Muscle layer of colon (tissue), 2 donors: ENCODE data around the gene CHST2.
"Not testable (repeated sequence)": the region's sequence is repeated elsewhere in the genome, so short reads cannot be mapped to it uniquely, and the experiment has no call there.

Source experiments
- H3K27ac ChIP-seq: one replicate; pipeline ENCODE4 v1.7.0; 2013; ENCODE audit warnings: low read depth, mild to moderate bottlenecking, low read length, moderate library complexity
- H3K27me3 ChIP-seq, 2 donors: one replicate each; pipeline ENCODE4 v1.7.0; 2013; ENCODE audit warnings: low read length in 2 of 2, mild to moderate bottlenecking in 2 of 2; ENCODE audit not compliant: insufficient read depth in 2 of 2, control insufficient read depth in 1 of 2
- H3K36me3 ChIP-seq: one replicate; pipeline ENCODE4 v1.7.0; 2013; ENCODE audit warnings: mild to moderate bottlenecking, low read length; ENCODE audit not compliant: insufficient read depth
- H3K4me1 ChIP-seq: one replicate; pipeline ENCODE4 v1.7.0; 2013; ENCODE audit warnings: mild to moderate bottlenecking, low read length; ENCODE audit not compliant: insufficient read depth
- H3K4me3 ChIP-seq, 2 donors: one replicate each; pipeline ENCODE4 v1.7.0; 2013; ENCODE audit warnings: low read length in 2 of 2, low read depth in 1 of 2, mild to moderate bottlenecking in 1 of 2, moderate library complexity in 1 of 2
- H3K9ac ChIP-seq: one replicate; pipeline ENCODE4 v1.7.0; 2013; ENCODE audit warnings: low read length
- H3K9me3 ChIP-seq: one replicate; pipeline ENCODE4 v1.7.0; 2013; ENCODE audit warnings: mild to moderate bottlenecking, low read length
- donor health status: abdominal sarcoma.
- donor health status: Adenocarcinoma of cecum.

Gene CHST2

GRCh38 chr3:143119009-143119914 is at the start of gene CHST2:
Gene CHST2 (plus strand): TSS chr3:143119771. CDS start chr3:143120817, 1,046 bp downstream.
- H3K4me3 ChIP-seq = peak within 1 kb of the TSS; percentile 30 to 73
- H3K27ac ChIP-seq = peak within 1 kb of the TSS; percentile 32
- no peak within 1 kb of the TSS for H3K9ac ChIP-seq
- peaks cover 0 to 22% of the 10 kb centered on the region in 2 donors for H3K27me3 ChIP-seq
- peaks cover 7% of the 10 kb centered on the region for H3K4me1 ChIP-seq
- H3K36me3 ChIP-seq = no peaks in the 10 kb centered on the region
- no peaks in the 10 kb centered on the region for H3K9me3 ChIP-seq

GRCh38 chr3:143070977-143071551 is 48.5 kb upstream of the CHST2 start:
- no peak overlapping the region for H3K4me3 ChIP-seq
- H3K9me3 ChIP-seq = no peaks in the 10 kb centered on the region
- no peaks in the 10 kb centered on the region for H3K4me1 ChIP-seq
- no peak overlapping the region for H3K9ac ChIP-seq
- no peaks in the 10 kb centered on the region for H3K36me3 ChIP-seq
- no peaks in the 10 kb centered on the region for H3K27me3 ChIP-seq
- H3K27ac ChIP-seq = no peak overlapping the region

- Histone ChIP-seq H3K27me3 (no peaks in the 10 kb centered on the region), H3K4me3 (no peak overlapping the region), H3K4me1 (no peaks in the 10 kb centered on the region), H3K9me3 (no peaks in the 10 kb centered on the region), H3K36me3 (no peaks in the 10 kb centered on the region), H3K27ac (no peak overlapping the region), H3K9ac (no peak overlapping the region)
Observed at GRCh38 chr3:143071776-143072175, 47.8 kb upstream of the CHST2 start.

GRCh38 chr3:143072298-143073020 is 47.1 kb upstream of the CHST2 start:
- not testable (repeated sequence) for H3K36me3 ChIP-seq, H3K9ac ChIP-seq, H3K9me3 ChIP-seq, H3K4me1 ChIP-seq, H3K4me3 ChIP-seq, H3K27ac ChIP-seq, H3K27me3 ChIP-seq

GRCh38 chr3:143073541-143073940 is 46.0 kb upstream of the CHST2 start:
- H3K9ac ChIP-seq, H3K27me3 ChIP-seq, H3K9me3 ChIP-seq, H3K36me3 ChIP-seq, H3K4me3 ChIP-seq, H3K27ac ChIP-seq, H3K4me1 ChIP-seq: not testable (repeated sequence)

- not testable (repeated sequence) for H3K4me3 ChIP-seq, H3K4me1 ChIP-seq, H3K27ac ChIP-seq, H3K36me3 ChIP-seq, H3K9me3 ChIP-seq, H3K9ac ChIP-seq, H3K27me3 ChIP-seq
Observed at GRCh38 chr3:143073983-143074382, 45.6 kb upstream of the CHST2 start.

- Histone ChIP-seq H3K9me3 (no peaks in the 10 kb centered on the region), H3K36me3 (no peaks in the 10 kb centered on the region), H3K4me3 (no peak overlapping the region), H3K27me3 (no peaks in the 10 kb centered on the region), H3K27ac (no peak overlapping the region), H3K9ac (no peak overlapping the region), H3K4me1 (no peaks in the 10 kb centered on the region)
Observed at GRCh38 chr3:143078883-143079282, 40.7 kb upstream of the CHST2 start.

GRCh38 chr3:143080196-143080595 is 39.4 kb upstream of the CHST2 start:
- no peaks in the 10 kb centered on the region for H3K36me3 ChIP-seq
- H3K27ac ChIP-seq = no peak overlapping the region
- H3K4me1 ChIP-seq = no peaks in the 10 kb centered on the region
- no peaks in the 10 kb centered on the region for H3K27me3 ChIP-seq
- H3K4me3 ChIP-seq = no peak overlapping the region
- no peaks in the 10 kb centered on the region for H3K9me3 ChIP-seq
- no peak overlapping the region for H3K9ac ChIP-seq

GRCh38 chr3:143081365-143081764 is 38.2 kb upstream of the CHST2 start:
- H3K4me1 ChIP-seq = no peaks in the 10 kb centered on the region
- no peaks in the 10 kb centered on the region for H3K36me3 ChIP-seq
- no peak overlapping the region for H3K27ac ChIP-seq
- no peaks in the 10 kb centered on the region for H3K27me3 ChIP-seq
- H3K9me3 ChIP-seq = no peaks in the 10 kb centered on the region
- H3K4me3 ChIP-seq = no peak overlapping the region
- H3K9ac ChIP-seq = no peak overlapping the region

- Histone ChIP-seq H3K9ac (no peak overlapping the region), H3K36me3 (no peaks in the 10 kb centered on the region), H3K27ac (no peak overlapping the region), H3K4me1 (no peaks in the 10 kb centered on the region), H3K9me3 (no peaks in the 10 kb centered on the region), H3K27me3 (no peaks in the 10 kb centered on the region), H3K4me3 (no peak overlapping the region)
Observed at GRCh38 chr3:143081844-143082778, 37.5 kb upstream of the CHST2 start.

GRCh38 chr3:143083781-143084180 is 35.8 kb upstream of the CHST2 start:
- Histone ChIP-seq H3K27me3 (no peaks in the 10 kb centered on the region), H3K9ac (no peak overlapping the region), H3K4me3 (no peak overlapping the region), H3K9me3 (no peaks in the 10 kb centered on the region), H3K36me3 (no peaks in the 10 kb centered on the region), H3K4me1 (no peaks in the 10 kb centered on the region), H3K27ac (no peak overlapping the region)
